Endothelial cell of umbilical vein (primary cell): ENCODE results near the gene C9orf57. TPM values are rescaled to one million over a fixed set of nuclear protein-coding genes. Genes with fewer than 3 reads are reported as not detected.

Experiments used
- BruUV-seq: library from RNA; stranded (reverse); fragments of 400-500 nt; replicated peaks from 2 replicates; lab custom pipeline; 2021; lab: Mats Ljungman, UMichigan
- CTCF ChIA-PET: fragments of 300-600, 350-600 bp; sonication (Branson Sonifier 250); formaldehyde crosslinking; loops from one replicate; lab custom pipeline; 2021; ENCODE audit warnings: antibody characterized with exemption, inconsistent platforms; lab: Charles Lee
- POLR2A ChIA-PET: fragments of 300-600, 350-600 bp; sonication (Branson Sonifier 250); formaldehyde crosslinking; loops from one replicate; lab custom pipeline; 2021; ENCODE audit warnings: antibody characterized with exemption, inconsistent platforms; lab: Charles Lee
- DNase-seq: peaks from one replicate; pipeline ENCODE4 v3.0.0-alpha.2; 2011; ENCODE audit warnings: low read depth, low spot score
- FAIRE-seq: peaks from 2 replicates; lab custom pipeline; 2011; peaks lifted over from hg19 to GRCh38; lab: Jason Lieb, UNC
- H2AFZ ChIP-seq: 2 replicates; pipeline ENCODE4 v1.6.0; 2012; ENCODE audit warnings: low read depth, low read length, control low read depth, inconsistent platforms
- H3K27ac ChIP-seq: 2 replicates; pipeline ENCODE4 v1.5.1; 2011; ENCODE audit warnings: low read depth, mild to moderate bottlenecking, control low read depth, low read length, moderate library complexity; ENCODE audit not compliant: insufficient read depth
- H3K27me3 ChIP-seq, 2 experiments: 2 replicates each; pipeline versions ENCODE4 v1.6.0 to v1.6.1; 2011; ENCODE audit warnings: low read length in 2 of 2, mixed read lengths in 1 of 2; ENCODE audit not compliant: control insufficient read depth in 2 of 2, insufficient read depth in 2 of 2
- H3K36me3 ChIP-seq, 2 experiments: 2 replicates in 1 of 2; 3 replicates in 1 of 2; pipeline ENCODE4 v1.5.1; 2011; ENCODE audit warnings: low read length in 2 of 2, mild to moderate bottlenecking in 1 of 2, moderate library complexity in 1 of 2; ENCODE audit not compliant: control insufficient read depth in 2 of 2, insufficient read depth in 2 of 2; ENCODE audit errors: extremely low read depth in 1 of 2
- H3K4me1 ChIP-seq: 3 replicates; pipeline ENCODE4 v1.5.1; 2011; ENCODE audit warnings: mild to moderate bottlenecking, low read length; ENCODE audit not compliant: control insufficient read depth, insufficient read depth; ENCODE audit errors: extremely low read depth
- H3K4me2 ChIP-seq: 2 replicates; pipeline ENCODE4 v1.6.1; 2011; ENCODE audit warnings: low read length, control low read depth, mixed read lengths; ENCODE audit not compliant: insufficient read depth
- H3K4me3 ChIP-seq, 3 experiments: fragments of 200-600 bp in 1 of 3; sonication (generic), shearing (Covaris generic) in 1 of 3; replicated peaks in 1 of 3; 2 replicates each; pipeline ENCODE4 v1.5.1; 2011 to 2016; ENCODE audit warnings: control low read depth in 3 of 3, low read length in 3 of 3, mild to moderate bottlenecking in 2 of 3, inconsistent platforms in 1 of 3, low read depth in 1 of 3, moderate library complexity in 1 of 3; ENCODE audit not compliant: insufficient read depth in 1 of 3
- H3K79me2 ChIP-seq: 2 replicates; pipeline ENCODE4 v1.6.0; 2012; ENCODE audit warnings: low read length, inconsistent platforms; ENCODE audit not compliant: control insufficient read depth, insufficient read depth
- H3K9ac ChIP-seq: replicated peaks from 2 replicates; pipeline ENCODE3; 2011; ENCODE audit warnings: low read length, control low read depth; ENCODE audit not compliant: insufficient read depth; ENCODE audit errors: extremely low read depth
- H3K9me1 ChIP-seq: replicated peaks from 3 replicates; pipeline ENCODE4 v1.6.0; 2011; ENCODE audit warnings: mild to moderate bottlenecking, low read length; ENCODE audit not compliant: control insufficient read depth, insufficient read depth; ENCODE audit errors: extremely low read depth
- H3K9me3 ChIP-seq: replicated peaks from 2 replicates; pipeline ENCODE4 v1.5.1; 2012; ENCODE audit warnings: low read length, inconsistent platforms; ENCODE audit not compliant: control insufficient read depth, insufficient read depth
- H4K20me1 ChIP-seq: replicated peaks from 2 replicates; pipeline ENCODE3; 2011; ENCODE audit warnings: mild to moderate bottlenecking, low read length; ENCODE audit not compliant: control insufficient read depth, insufficient read depth; ENCODE audit errors: extremely low read depth
- CTCF ChIP-seq, 2 donors: IDR thresholded peaks; 1 replicate in 1 of 2; 2 replicates in 1 of 2; pipeline ENCODE4 v1.5.1; 2011; ENCODE audit warnings: low read length in 2 of 2, mild to moderate bottlenecking in 2 of 2, moderate library complexity in 2 of 2, control low read depth in 1 of 2, inconsistent platforms in 1 of 2, low read depth in 1 of 2; ENCODE audit not compliant: insufficient read depth in 1 of 2; ENCODE audit errors: extremely low read depth in 1 of 2
- EZH2 ChIP-seq: IDR thresholded peaks from 2 replicates; pipeline ENCODE4 v1.6.1; 2012; ENCODE audit warnings: borderline replicate concordance, low read depth, mild to moderate bottlenecking, moderate library complexity, low read length, inconsistent platforms; ENCODE audit not compliant: severe bottlenecking
- FOS ChIP-seq: IDR thresholded peaks from 2 replicates; pipeline ENCODE4 v1.6.1; 2011; ENCODE audit warnings: mild to moderate bottlenecking, low read length, moderate library complexity, borderline replicate concordance; ENCODE audit not compliant: insufficient read depth
- GATA2 ChIP-seq: IDR thresholded peaks from 2 replicates; pipeline ENCODE4 v1.7.0; 2011; ENCODE audit warnings: low read depth, mild to moderate bottlenecking, moderate library complexity, mixed read lengths, low read length; ENCODE audit not compliant: insufficient read length, insufficient read depth
- JUN ChIP-seq: IDR thresholded peaks from 2 replicates; pipeline ENCODE4 v1.6.1; 2011; ENCODE audit warnings: borderline replicate concordance, low read depth; ENCODE audit not compliant: insufficient read length, insufficient read depth
- MAX ChIP-seq: IDR thresholded peaks from 2 replicates; pipeline ENCODE4 v1.6.1; 2011; ENCODE audit not compliant: insufficient read depth, insufficient read length
- MYC ChIP-seq: IDR thresholded peaks from one replicate; pipeline ENCODE4 v1.6.1; 2011; ENCODE audit warnings: mild to moderate bottlenecking, low read depth, low read length
- POLR2A ChIP-seq: IDR thresholded peaks from 2 replicates; pipeline ENCODE4 v1.6.1; 2012; ENCODE audit warnings: low read depth, mild to moderate bottlenecking, control low read depth, low read length
- POLR2AphosphoS5 ChIP-seq: IDR thresholded peaks from 2 replicates; pipeline ENCODE4 v1.6.1; 2012; ENCODE audit warnings: low read depth, mild to moderate bottlenecking, control low read depth, low read length, moderate library complexity; ENCODE audit not compliant: insufficient read depth
- dilution Hi-C: fragments of 300-500 bp; cut with MboI; formaldehyde crosslinking; loops from one replicate; pipeline ENCODE4 v1.15.0; 2019; ENCODE audit warnings: low sequenced_read_pairs; ENCODE audit not compliant: extremely low pct_ligation_motif_present
- intact Hi-C: fragments of 100-400 bp; cut with micrococcal nuclease; formaldehyde crosslinking; loops from one replicate; pipeline ENCODE4 v1.10.0; 2022
- polyA plus RNA-seq, 4 experiments: library from polyadenylated mRNA; depleted of rRNA in 3 of 4; stranded (reverse) in 3 of 4; unstranded in 1 of 4; fragments of >200 nt; gene quantifications; 2 replicates each; pipeline versions ENCODE4 v1.2.1 to v1.2.3, GENCODE V29; 2011 to 2012; ENCODE audit warnings: missing spikeins in 1 of 4
- total RNA-seq: library from RNA; stranded (reverse); gene quantifications from 2 replicates; pipeline ENCODE4 v1.2.3, GENCODE V29; 2021

The C9orf57 gene
- total and polyA plus RNA-seq, 2 donors (not counting 3 experiments of a cell fraction or from before 2014, with no cell fraction given): not detected

DNA sequence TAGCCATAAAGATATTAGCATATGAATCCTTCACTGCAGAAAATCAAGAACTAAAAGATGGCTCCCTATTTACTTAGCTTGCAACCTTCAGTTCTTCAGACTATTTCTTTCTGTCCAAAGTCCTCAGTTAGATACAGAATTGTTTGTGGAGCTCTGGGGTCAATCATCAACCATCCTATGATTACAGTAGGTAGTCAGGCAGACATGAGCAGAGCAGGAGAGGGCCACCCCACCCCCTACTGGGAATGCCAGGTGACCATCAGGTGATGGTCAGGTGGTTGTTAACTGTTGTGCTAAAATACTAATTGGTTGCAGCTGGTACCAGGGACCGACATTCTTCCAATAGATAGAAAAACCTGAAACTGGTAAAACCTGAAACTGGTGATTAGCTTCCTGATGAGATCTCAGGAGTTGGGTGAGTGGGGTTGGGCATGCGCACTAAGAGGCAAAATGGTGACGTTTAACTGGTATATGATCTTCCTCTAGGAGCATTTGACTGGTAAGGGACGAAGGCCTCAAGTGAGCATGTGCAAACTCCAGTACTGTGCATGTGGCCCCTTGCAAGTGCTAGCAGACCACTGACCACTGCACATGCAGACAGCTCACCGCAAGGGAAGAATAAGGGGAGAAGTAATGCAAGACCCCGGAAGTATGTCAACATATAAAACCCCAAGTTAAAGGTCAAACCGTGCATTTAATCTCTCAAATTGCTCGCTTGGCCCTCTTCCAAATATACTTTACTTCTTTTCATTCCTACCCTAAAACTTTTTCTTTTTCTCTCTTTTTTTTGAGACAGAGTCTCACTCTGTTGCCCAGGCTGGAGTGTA lies 13.6 kb downstream of the C9orf57 start:
- Histone ChIP-seq H3K4me1 (no peaks in the 10 kb centered on the region), H4K20me1 (no peaks in the 10 kb centered on the region), H3K36me3 (no peaks in the 10 kb centered on the region), H3K4me2 (no peak overlapping the region), H3K27ac (no peak overlapping the region), H3K9me3 (no peaks in the 10 kb centered on the region), H3K9ac (no peak overlapping the region), H3K9me1 (no peaks in the 10 kb centered on the region), H3K27me3 (no peaks in the 10 kb centered on the region), H3K79me2 (no peaks in the 10 kb centered on the region), H2AFZ (no peak overlapping the region), H3K4me3 (no peak overlapping the region)
- ChIA-PET POLR2A (no interaction called here), CTCF (interaction anchor here (0.8 to 2.6 kb wide), 3 partner anchors 8 to 225 kb away, joined by 3 to 8 read pairs (median 7); no protein-coding TSS in a partner anchor)
- TF ChIP-seq EZH2 (no peak), JUN (no peak), GATA2 (no peak), POLR2A (no peak), MAX (no peak), POLR2AphosphoS5 (no peak), CTCF (IDR thresholded peaks at IDR 0.05; ENCODE audit: extremely low read depth in 1 of 2, insufficient read depth in 1 of 2, low read depth in 1 of 2, low read length in 2 of 2) (no peak), MYC (no peak), FOS (no peak)
- DNase-seq (no peak), FAIRE-seq (no peak)
- dilution Hi-C loops (no loop called here), intact Hi-C loops (no loop called here)
- BruUV-seq: no TSS peak
